GM12875 (cell line): ENCODE data around the gene PRKN.

Source experiments
- H3K4me3 ChIP-seq: one replicate; pipeline ENCODE4 v1.5.1; 2011; ENCODE audit warnings: low read depth, low read length, control low read depth
- TF ChIP-seq, protein P1 (sequence below): IDR thresholded peaks from 2 replicates; pipeline ENCODE4 v1.5.1; 2011; ENCODE audit warnings: low read depth, mild to moderate bottlenecking, control low read depth, inconsistent platforms, low read length, moderate library complexity, borderline replicate concordance; ENCODE audit not compliant: insufficient read depth

PRKN gene

DNA sequence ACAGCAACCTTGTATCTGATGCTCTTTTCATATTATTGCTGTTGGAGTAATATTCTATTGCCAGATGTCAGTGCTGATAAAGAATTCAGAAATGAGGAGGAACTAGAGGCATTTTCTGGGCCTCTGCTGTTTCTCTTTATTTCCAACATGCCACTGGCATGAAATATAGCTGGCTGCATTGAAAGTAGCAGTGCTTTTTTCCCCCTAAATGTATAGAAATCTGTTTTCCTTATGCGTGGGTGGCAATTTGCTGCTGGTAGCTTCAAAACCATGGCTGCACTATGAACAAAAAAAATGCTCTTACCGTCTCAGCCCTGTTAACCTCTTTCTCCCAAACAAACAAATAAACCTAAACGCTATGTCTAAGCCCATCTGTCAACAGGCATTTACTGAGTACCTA, 1011.4 kb downstream of the PRKN start:
- no peak overlapping the region for H3K4me3 ChIP-seq
- TF ChIP-seq, protein P1, sequence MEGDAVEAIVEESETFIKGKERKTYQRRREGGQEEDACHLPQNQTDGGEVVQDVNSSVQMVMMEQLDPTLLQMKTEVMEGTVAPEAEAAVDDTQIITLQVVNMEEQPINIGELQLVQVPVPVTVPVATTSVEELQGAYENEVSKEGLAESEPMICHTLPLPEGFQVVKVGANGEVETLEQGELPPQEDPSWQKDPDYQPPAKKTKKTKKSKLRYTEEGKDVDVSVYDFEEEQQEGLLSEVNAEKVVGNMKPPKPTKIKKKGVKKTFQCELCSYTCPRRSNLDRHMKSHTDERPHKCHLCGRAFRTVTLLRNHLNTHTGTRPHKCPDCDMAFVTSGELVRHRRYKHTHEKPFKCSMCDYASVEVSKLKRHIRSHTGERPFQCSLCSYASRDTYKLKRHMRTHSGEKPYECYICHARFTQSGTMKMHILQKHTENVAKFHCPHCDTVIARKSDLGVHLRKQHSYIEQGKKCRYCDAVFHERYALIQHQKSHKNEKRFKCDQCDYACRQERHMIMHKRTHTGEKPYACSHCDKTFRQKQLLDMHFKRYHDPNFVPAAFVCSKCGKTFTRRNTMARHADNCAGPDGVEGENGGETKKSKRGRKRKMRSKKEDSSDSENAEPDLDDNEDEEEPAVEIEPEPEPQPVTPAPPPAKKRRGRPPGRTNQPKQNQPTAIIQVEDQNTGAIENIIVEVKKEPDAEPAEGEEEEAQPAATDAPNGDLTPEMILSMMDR, result no peak

GRCh38 chr6:161711938-161712337, 1015.6 kb downstream of the PRKN start:
- TF ChIP-seq, protein P1, result no peak
- H3K4me3 ChIP-seq, result no peak overlapping the region

- TF ChIP-seq, protein P1, result no peak
- H3K4me3 ChIP-seq, result no peak overlapping the region
Observed at GRCh38 chr6:161711515-161711914, 1016.1 kb downstream of the PRKN start.

GRCh38 chr6:161710698-161711097, 1016.9 kb downstream of the PRKN start:
- H3K4me3 ChIP-seq, result no peak overlapping the region
- TF ChIP-seq, protein P1, result no peak

DNA sequence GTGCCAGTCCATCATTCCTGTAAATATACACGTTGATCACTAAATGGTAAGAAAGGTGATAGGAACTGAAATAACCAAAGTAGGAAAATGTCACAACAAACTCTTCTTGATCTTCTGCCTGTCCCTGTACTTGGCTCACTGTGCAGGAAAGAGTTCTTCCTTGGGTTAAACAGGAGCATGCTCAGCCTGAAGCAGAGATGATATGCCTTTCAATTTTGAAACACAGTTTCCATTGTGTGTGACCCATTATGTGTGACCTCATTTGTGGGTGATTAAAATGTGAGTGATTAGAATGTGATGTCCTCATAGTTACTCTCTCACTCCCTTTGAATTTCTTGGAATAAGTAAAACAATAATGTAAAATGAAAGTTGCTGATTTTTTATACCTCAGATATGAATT, 1026.5 kb downstream of the PRKN start:
- TF ChIP-seq, protein P1, result no peak
- no peak overlapping the region for H3K4me3 ChIP-seq

DNA sequence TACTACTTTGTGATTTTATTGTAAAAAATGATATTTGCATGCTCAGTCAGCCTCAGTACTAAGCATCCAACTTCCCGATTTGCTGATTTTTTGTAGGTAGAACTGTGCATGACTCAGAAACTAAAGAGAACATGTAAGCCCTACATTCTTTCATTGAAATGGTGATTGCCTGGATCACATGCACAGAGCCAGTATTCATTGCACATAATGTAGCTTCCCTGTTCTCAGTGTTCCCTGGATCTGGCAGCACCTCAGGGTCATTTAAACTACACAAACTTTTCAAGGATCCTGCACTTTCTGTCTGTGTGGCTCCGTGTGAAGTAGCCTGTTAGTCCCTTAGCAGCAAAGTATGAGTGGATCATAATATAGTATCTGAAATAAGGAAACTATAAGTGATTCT, 1030.8 kb downstream of the PRKN start:
- TF ChIP-seq, protein P1, result no peak
- no peak overlapping the region for H3K4me3 ChIP-seq

- H3K4me3 ChIP-seq, result no peak overlapping the region
- TF ChIP-seq, protein P1, result peak; percentile 53
Observed at GRCh38 chr6:161694995-161695394, 1032.6 kb downstream of the PRKN start.
